ENCODE data around the gene ARRDC5.
"Not testable (repeated sequence)": the region's sequence is repeated elsewhere in the genome, so short reads cannot be mapped to it uniquely, and the experiment has no call there.

The ARRDC5 gene

GRCh38 chr19:4861147-4861546, 41.5 kb downstream of the ARRDC5 start:
- Histone ChIP-seq H3K36me3 (ENCODE audit: control insufficient read depth, insufficient read depth, low read length) (no peaks in the 10 kb centered on the region), H3K4me3 (ENCODE audit: low read depth, low read length) (no peak overlapping the region), H2AFZ (no peak overlapping the region), H3K27me3 (ENCODE audit: control insufficient read depth, insufficient read depth, low read length) (no peaks in the 10 kb centered on the region), H3K4me1 (no peaks in the 10 kb centered on the region), H3K9me3 (ENCODE audit: control insufficient read depth, low read length) (no peaks in the 10 kb centered on the region), H3K27ac (no peak overlapping the region), H3K4me2 (ENCODE audit: low read length) (no peak overlapping the region), H3K9ac (no peak overlapping the region), H3K79me2 (no peaks in the 10 kb centered on the region)
- no peak for TF ChIP-seq CTCF (IDR thresholded peaks at IDR 0.05)

- H3K9ac ChIP-seq, result no peak overlapping the region
- no peak overlapping the region for H3K27ac ChIP-seq
- H3K36me3 ChIP-seq (ENCODE audit: control insufficient read depth, insufficient read depth, low read length), result no peaks in the 10 kb centered on the region
- TF ChIP-seq CTCF (IDR thresholded peaks at IDR 0.05), result no peak
- H2AFZ ChIP-seq, result no peak overlapping the region
- H3K9me3 ChIP-seq (ENCODE audit: control insufficient read depth, low read length), result no peaks in the 10 kb centered on the region
- no peak overlapping the region for H3K4me3 ChIP-seq (ENCODE audit: low read depth, low read length)
- H3K27me3 ChIP-seq (ENCODE audit: control insufficient read depth, insufficient read depth, low read length), result no peaks in the 10 kb centered on the region
- H3K4me1 ChIP-seq, result no peaks in the 10 kb centered on the region
- no peak overlapping the region for H3K4me2 ChIP-seq (ENCODE audit: low read length)
- H3K79me2 ChIP-seq, result no peaks in the 10 kb centered on the region
These were observed 43.0 kb downstream of the ARRDC5 start for GRCh38 chr19:4859697-4860096.

- not testable (repeated sequence) for H3K9ac ChIP-seq; H2AFZ ChIP-seq; H3K4me1 ChIP-seq; H3K27me3 ChIP-seq (ENCODE audit: control insufficient read depth, insufficient read depth, low read length); H3K27ac ChIP-seq; H3K9me3 ChIP-seq (ENCODE audit: control insufficient read depth, low read length); H3K4me3 ChIP-seq (ENCODE audit: low read depth, low read length); H3K4me2 ChIP-seq (ENCODE audit: low read length); H3K79me2 ChIP-seq; H3K36me3 ChIP-seq (ENCODE audit: control insufficient read depth, insufficient read depth, low read length)
These were observed 46.2 kb downstream of the ARRDC5 start for GRCh38 chr19:4856468-4856867.

- not testable (repeated sequence) for H3K36me3 ChIP-seq (ENCODE audit: control insufficient read depth, insufficient read depth, low read length); H3K4me2 ChIP-seq (ENCODE audit: low read length); H3K27me3 ChIP-seq (ENCODE audit: control insufficient read depth, insufficient read depth, low read length); H3K4me3 ChIP-seq (ENCODE audit: low read depth, low read length); H2AFZ ChIP-seq; H3K27ac ChIP-seq; H3K4me1 ChIP-seq; H3K9ac ChIP-seq; H3K9me3 ChIP-seq (ENCODE audit: control insufficient read depth, low read length); H3K79me2 ChIP-seq
These were observed 49.2 kb downstream of the ARRDC5 start for GRCh38 chr19:4853506-4853905.

GRCh38 chr19:4852484-4852883, 50.2 kb downstream of the ARRDC5 start:
- H3K36me3 ChIP-seq (ENCODE audit: control insufficient read depth, insufficient read depth, low read length), result no peaks in the 10 kb centered on the region
- H3K4me2 ChIP-seq (ENCODE audit: low read length), result no peak overlapping the region
- no peaks in the 10 kb centered on the region for H3K27me3 ChIP-seq (ENCODE audit: control insufficient read depth, insufficient read depth, low read length)
- H3K9ac ChIP-seq, result no peak overlapping the region
- H3K9me3 ChIP-seq (ENCODE audit: control insufficient read depth, low read length), result no peaks in the 10 kb centered on the region
- H2AFZ ChIP-seq, result no peak overlapping the region
- H3K79me2 ChIP-seq, result no peaks in the 10 kb centered on the region
- no peak overlapping the region for H3K27ac ChIP-seq
- TF ChIP-seq CTCF (IDR thresholded peaks at IDR 0.05), result no peak
- no peak overlapping the region for H3K4me3 ChIP-seq (ENCODE audit: low read depth, low read length)
- no peaks in the 10 kb centered on the region for H3K4me1 ChIP-seq

- H3K27me3 ChIP-seq (ENCODE audit: control insufficient read depth, insufficient read depth, low read length), result no peaks in the 10 kb centered on the region
- no peak overlapping the region for H3K27ac ChIP-seq
- H3K9me3 ChIP-seq (ENCODE audit: control insufficient read depth, low read length), result no peaks in the 10 kb centered on the region
- no peak overlapping the region for H3K4me2 ChIP-seq (ENCODE audit: low read length)
- H3K79me2 ChIP-seq, result no peaks in the 10 kb centered on the region
- H3K9ac ChIP-seq, result no peak overlapping the region
- no peak overlapping the region for H3K4me3 ChIP-seq (ENCODE audit: low read depth, low read length)
- H3K4me1 ChIP-seq, result no peaks in the 10 kb centered on the region
- H2AFZ ChIP-seq, result no peak overlapping the region
- TF ChIP-seq CTCF (IDR thresholded peaks at IDR 0.05), result peak; percentile 75
- H3K36me3 ChIP-seq (ENCODE audit: control insufficient read depth, insufficient read depth, low read length), result no peaks in the 10 kb centered on the region
These were observed 51.0 kb downstream of the ARRDC5 start for GRCh38 chr19:4851551-4852290.
